ENCODE data around the gene CBX1. TPM values are rescaled to one million over a fixed set of nuclear protein-coding genes. Genes with fewer than 3 reads are reported as not detected.

CBX1 gene
- total and polyA plus RNA-seq, 2 of the 4 experiments (the other 2 are of a cell fraction), result 35.0 to 54.9 TPM

DNA sequence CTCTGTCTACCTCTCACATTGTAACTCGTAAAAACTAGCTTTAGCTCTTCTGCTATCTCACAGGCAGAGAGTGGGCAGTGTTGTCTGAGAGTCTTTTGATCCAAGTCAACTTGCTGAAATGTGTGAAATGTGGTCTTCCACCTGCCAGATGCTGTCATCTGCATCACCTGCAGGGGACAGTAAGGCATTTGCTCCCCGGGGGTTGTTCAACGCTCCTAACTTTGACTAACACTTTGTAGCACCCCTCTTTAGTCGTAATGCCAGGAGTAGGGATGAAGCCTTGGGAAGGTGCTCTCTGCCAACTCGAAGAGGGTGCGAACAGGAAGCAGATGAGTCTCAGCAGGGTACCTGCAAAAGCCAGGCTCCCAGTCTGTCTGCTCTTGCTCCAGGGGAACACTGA, 42.4 kb upstream of the CBX1 start:
- Histone ChIP-seq H2BK120ac (ENCODE audit: low read depth, low read length) (no peak overlapping the region), H3K4me1 (ENCODE audit: control insufficient read depth, insufficient read depth, low read length) (no peaks in the 10 kb centered on the region), H2BK20ac (ENCODE audit: low read depth, low read length) (no peak overlapping the region), H4K91ac (ENCODE audit: insufficient read depth, low read depth, low read length) (no peak overlapping the region), H3K18ac (ENCODE audit: low read depth, low read length) (no peak overlapping the region), H3K9me1 (ENCODE audit: insufficient read depth, low read length) (no peaks in the 10 kb centered on the region), H2BK15ac (ENCODE audit: low read depth, low read length) (no peak overlapping the region), H2AK5ac (ENCODE audit: low read depth, low read length) (no peak overlapping the region), H3K56ac (ENCODE audit: extremely low read depth, insufficient read depth, low read length) (no peak overlapping the region), H3K23ac (ENCODE audit: low read depth, low read length) (no peak overlapping the region), H3K4me3 (ENCODE audit: insufficient read depth, low read depth, low read length) (no peak overlapping the region), H4K5ac (ENCODE audit: low read depth, low read length) (no peak overlapping the region), H3K9ac (ENCODE audit: low read depth, low read length) (no peak overlapping the region), H3K36me3 (ENCODE audit: control insufficient read depth, insufficient read depth, low read length) (no peaks in the 10 kb centered on the region), H3K14ac (replicated peaks; ENCODE audit: low read depth, low read length) (no peak overlapping the region), H3K4me2 (ENCODE audit: low read depth, low read length) (no peak overlapping the region), H3K9me3 (ENCODE audit: control insufficient read depth, insufficient read depth, low read length) (no peaks in the 10 kb centered on the region), H3K27me3 (ENCODE audit: control insufficient read depth, insufficient read depth, low read length) (peaks cover 82% of the 10 kb centered on the region), H2AK9ac (replicated peaks; ENCODE audit: low read depth, low read length, poor library complexity) (no peak overlapping the region), H3K79me1 (ENCODE audit: low read depth in 1 of 2, low read length in 2 of 2) (no peaks in the 10 kb centered on the region), H2AFZ (replicated peaks; ENCODE audit: low read length, poor library complexity) (no peak overlapping the region), H4K8ac (ENCODE audit: low read depth in 2 of 2, low read length in 2 of 2) (no peak overlapping the region), H4K20me1 (ENCODE audit: insufficient read depth, low read length) (no peaks in the 10 kb centered on the region), H3K27ac (ENCODE audit: insufficient read depth, low read length) (no peak overlapping the region), H3K4ac (ENCODE audit: low read depth, low read length) (no peak overlapping the region), H2BK5ac (ENCODE audit: low read depth, low read length, poor library complexity, severe bottlenecking) (no peak overlapping the region)
- no peak for ATAC-seq (ENCODE audit: low read depth)
- intact Hi-C loops (cut with micrococcal nuclease), result no loop called here
- ChIA-PET CTCF (interaction anchor here (1.1 kb wide), 1 partner anchor 192 kb away, joined by 3 read pairs; no protein-coding TSS in a partner anchor), POLR2A (ENCODE audit: unreplicated experiment) (no interaction called here)
- no TSS peak for BruUV-seq (replicated peaks)
- DNase-seq, result no peak
- in situ Hi-C loops (cut with MboI; ENCODE audit: low sequenced_read_pairs), result no loop called here
- dilution Hi-C loops (cut with HindIII; ENCODE audit: low sequenced_read_pairs, unreplicated experiment), result no loop called here
- 30% methylated on average over 2 of the region's 6 CpGs; no CpG with 5 or more reads in 1 of the 2 experiments for WGBS, 2 experiments (ENCODE audit: extremely low coverage in 2 of 2, insufficient read length in 1 of 2)
- TF ChIP-seq RAD21 (IDR thresholded peaks at IDR 0.05; ENCODE audit: low read length) (no peak), RFX5 (IDR thresholded peaks at IDR 0.05; ENCODE audit: low read depth, low read length) (no peak), POLR2A (IDR thresholded peaks at IDR 0.05; ENCODE audit: low read depth, low read length) (no peak), SMC3 (IDR thresholded peaks at IDR 0.05; ENCODE audit: low read depth, low read length) (no peak), MAZ (IDR thresholded peaks at IDR 0.05; ENCODE audit: borderline replicate concordance, low read depth, low read length) (no peak), CHD1 (IDR thresholded peaks at IDR 0.05; ENCODE audit: low read depth, low read length) (no peak), RCOR1 (IDR thresholded peaks at IDR 0.05; ENCODE audit: insufficient replicate concordance, low read length) (no peak), NFE2L2 (IDR thresholded peaks at IDR 0.05; ENCODE audit: low read depth, low read length) (no peak), CEBPB (IDR thresholded peaks at IDR 0.05; ENCODE audit: low read depth, low read length) (no peak), BHLHE40 (IDR thresholded peaks at IDR 0.05; ENCODE audit: low read depth, low read length) (no peak), MAFK (IDR thresholded peaks at IDR 0.05; ENCODE audit: low read depth, low read length) (no peak), FOS (IDR thresholded peaks at IDR 0.05; ENCODE audit: low read depth, low read length) (no peak), MXI1 (IDR thresholded peaks at IDR 0.05; ENCODE audit: borderline replicate concordance, low read depth, low read length) (no peak)
- TF ChIP-seq, protein P1, sequence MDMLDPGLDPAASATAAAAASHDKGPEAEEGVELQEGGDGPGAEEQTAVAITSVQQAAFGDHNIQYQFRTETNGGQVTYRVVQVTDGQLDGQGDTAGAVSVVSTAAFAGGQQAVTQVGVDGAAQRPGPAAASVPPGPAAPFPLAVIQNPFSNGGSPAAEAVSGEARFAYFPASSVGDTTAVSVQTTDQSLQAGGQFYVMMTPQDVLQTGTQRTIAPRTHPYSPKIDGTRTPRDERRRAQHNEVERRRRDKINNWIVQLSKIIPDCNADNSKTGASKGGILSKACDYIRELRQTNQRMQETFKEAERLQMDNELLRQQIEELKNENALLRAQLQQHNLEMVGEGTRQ (IDR thresholded peaks at IDR 0.05; ENCODE audit: low read depth, low read length), result no peak
- TF ChIP-seq, protein P2, sequence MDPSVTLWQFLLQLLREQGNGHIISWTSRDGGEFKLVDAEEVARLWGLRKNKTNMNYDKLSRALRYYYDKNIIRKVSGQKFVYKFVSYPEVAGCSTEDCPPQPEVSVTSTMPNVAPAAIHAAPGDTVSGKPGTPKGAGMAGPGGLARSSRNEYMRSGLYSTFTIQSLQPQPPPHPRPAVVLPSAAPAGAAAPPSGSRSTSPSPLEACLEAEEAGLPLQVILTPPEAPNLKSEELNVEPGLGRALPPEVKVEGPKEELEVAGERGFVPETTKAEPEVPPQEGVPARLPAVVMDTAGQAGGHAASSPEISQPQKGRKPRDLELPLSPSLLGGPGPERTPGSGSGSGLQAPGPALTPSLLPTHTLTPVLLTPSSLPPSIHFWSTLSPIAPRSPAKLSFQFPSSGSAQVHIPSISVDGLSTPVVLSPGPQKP (IDR thresholded peaks at IDR 0.05; ENCODE audit: borderline replicate concordance, low read depth, low read length), result no peak
- TF ChIP-seq, protein P3, sequence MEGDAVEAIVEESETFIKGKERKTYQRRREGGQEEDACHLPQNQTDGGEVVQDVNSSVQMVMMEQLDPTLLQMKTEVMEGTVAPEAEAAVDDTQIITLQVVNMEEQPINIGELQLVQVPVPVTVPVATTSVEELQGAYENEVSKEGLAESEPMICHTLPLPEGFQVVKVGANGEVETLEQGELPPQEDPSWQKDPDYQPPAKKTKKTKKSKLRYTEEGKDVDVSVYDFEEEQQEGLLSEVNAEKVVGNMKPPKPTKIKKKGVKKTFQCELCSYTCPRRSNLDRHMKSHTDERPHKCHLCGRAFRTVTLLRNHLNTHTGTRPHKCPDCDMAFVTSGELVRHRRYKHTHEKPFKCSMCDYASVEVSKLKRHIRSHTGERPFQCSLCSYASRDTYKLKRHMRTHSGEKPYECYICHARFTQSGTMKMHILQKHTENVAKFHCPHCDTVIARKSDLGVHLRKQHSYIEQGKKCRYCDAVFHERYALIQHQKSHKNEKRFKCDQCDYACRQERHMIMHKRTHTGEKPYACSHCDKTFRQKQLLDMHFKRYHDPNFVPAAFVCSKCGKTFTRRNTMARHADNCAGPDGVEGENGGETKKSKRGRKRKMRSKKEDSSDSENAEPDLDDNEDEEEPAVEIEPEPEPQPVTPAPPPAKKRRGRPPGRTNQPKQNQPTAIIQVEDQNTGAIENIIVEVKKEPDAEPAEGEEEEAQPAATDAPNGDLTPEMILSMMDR (conservative IDR thresholded peaks at IDR 0.05; ENCODE audit: low read depth, low read length), result no peak
